HFFc6 (cell line): ENCODE results near the gene CTNNA3. TPM values are rescaled to one million over a fixed set of nuclear protein-coding genes. Genes with fewer than 3 reads are reported as not detected.

Source experiments
- DNase-seq: peaks from one replicate; pipeline ENCODE4 v3.0.0-alpha.2; 2018
- H3K27ac Mint-ChIP-seq: 2 replicates; pipeline ENCODE4 v1.8.0; 2020; ENCODE audit warnings: mild to moderate bottlenecking, mixed read lengths
- H3K27me3 Mint-ChIP-seq: 2 replicates; pipeline ENCODE4 v1.8.0; 2021; ENCODE audit warnings: mild to moderate bottlenecking, moderate library complexity, mixed read lengths; ENCODE audit not compliant: insufficient read depth
- H3K36me3 Mint-ChIP-seq: 2 replicates; pipeline ENCODE4 v1.8.0; 2021; ENCODE audit warnings: low read depth, mixed read lengths
- H3K4me1 Mint-ChIP-seq: 2 replicates; pipeline ENCODE4 v1.8.0; 2020; ENCODE audit warnings: low read depth, mixed read lengths
- H3K4me3 Mint-ChIP-seq: 2 replicates; pipeline ENCODE4 v1.8.0; 2020; ENCODE audit warnings: mild to moderate bottlenecking, moderate library complexity, mixed read lengths
- H3K9me3 Mint-ChIP-seq: 2 replicates; pipeline ENCODE4 v1.8.0; 2020; ENCODE audit warnings: mild to moderate bottlenecking, mixed read lengths
- CTCF ChIP-seq: fragments of 200-600 bp; sonication (generic); IDR thresholded peaks from 2 replicates; pipeline ENCODE4 v1.5.0; 2021; ENCODE audit warnings: antibody characterized with exemption, mild to moderate bottlenecking
- total RNA-seq, 6 experiments: library from RNA; stranded (reverse); fragmentation: NEBNext Ultra II Directional; extraction: Animal tissue kit (Norgen Biotek cat#: 25700); gene quantifications; 2 replicates in 1 of 6; 3 replicates in 5 of 6; pipeline ENCODE4 v1.2.3, GENCODE V29; 2021

Gene CTNNA3
- total RNA-seq, 6 experiments from 2014 or later, result not detected

GRCh38 chr10:67076144-67076543 lies 619.9 kb downstream of the CTNNA3 start:
- TF ChIP-seq CTCF, result no peak
- H3K36me3 Mint-ChIP-seq, result 0 out of 2 replicates have a peak, but pooled peaks cover 5% of the 10 kb centered on the region
- no peaks in the 10 kb centered on the region; the same call in 1 of the 2 replicates for H3K27me3 Mint-ChIP-seq
- peaks cover 38% of the 10 kb centered on the region for H3K9me3 Mint-ChIP-seq
- H3K4me1 Mint-ChIP-seq, result no peaks in the 10 kb centered on the region
- no peak overlapping the region for H3K27ac Mint-ChIP-seq
- no peak for DNase-seq
- no peak overlapping the region for H3K4me3 Mint-ChIP-seq

GRCh38 chr10:67075491-67075971 lies 620.5 kb downstream of the CTNNA3 start:
- H3K9me3 Mint-ChIP-seq, result peaks cover 44% of the 10 kb centered on the region
- no peaks in the 10 kb centered on the region for H3K4me1 Mint-ChIP-seq
- H3K36me3 Mint-ChIP-seq, result 0 out of 2 replicates have a peak, but pooled peaks cover 5% of the 10 kb centered on the region
- DNase-seq, result no peak
- TF ChIP-seq CTCF, result no peak
- H3K27me3 Mint-ChIP-seq, result no peaks in the 10 kb centered on the region; the same call in 1 of the 2 replicates
- H3K27ac Mint-ChIP-seq, result no peak overlapping the region
- H3K4me3 Mint-ChIP-seq, result no peak overlapping the region

GRCh38 chr10:67072654-67073053 lies 623.3 kb downstream of the CTNNA3 start:
- Mint-ChIP-seq H3K27me3 (no peaks in the 10 kb centered on the region; the same call in 1 of the 2 replicates), H3K9me3 (peaks cover 45% of the 10 kb centered on the region), H3K36me3 (0 out of 2 replicates have a peak, but pooled peaks cover 5% of the 10 kb centered on the region), H3K4me3 (no peak overlapping the region), H3K4me1 (no peaks in the 10 kb centered on the region), H3K27ac (no peak overlapping the region)
- no peak for DNase-seq
- no peak for TF ChIP-seq CTCF

GRCh38 chr10:67050415-67050814 lies 645.6 kb downstream of the CTNNA3 start:
- Mint-ChIP-seq H3K36me3 (no peaks in the 10 kb centered on the region), H3K27me3 (no peaks in the 10 kb centered on the region), H3K4me1 (no peaks in the 10 kb centered on the region), H3K9me3 (peaks cover 25% of the 10 kb centered on the region), H3K27ac (no peak overlapping the region), H3K4me3 (no peak overlapping the region)
- DNase-seq, result no peak
- no peak for TF ChIP-seq CTCF

GRCh38 chr10:67049988-67050387 lies 646.0 kb downstream of the CTNNA3 start:
- DNase-seq, result no peak
- H3K9me3 Mint-ChIP-seq, result peaks cover 22% of the 10 kb centered on the region
- no peaks in the 10 kb centered on the region for H3K27me3 Mint-ChIP-seq
- H3K4me1 Mint-ChIP-seq, result no peaks in the 10 kb centered on the region
- no peak overlapping the region for H3K4me3 Mint-ChIP-seq
- no peaks in the 10 kb centered on the region for H3K36me3 Mint-ChIP-seq
- H3K27ac Mint-ChIP-seq, result no peak overlapping the region
- no peak for TF ChIP-seq CTCF

GRCh38 chr10:67046507-67046906 lies 649.5 kb downstream of the CTNNA3 start:
- peaks cover 15% of the 10 kb centered on the region for H3K9me3 Mint-ChIP-seq
- H3K4me1 Mint-ChIP-seq, result no peaks in the 10 kb centered on the region
- no peaks in the 10 kb centered on the region for H3K27me3 Mint-ChIP-seq
- DNase-seq, result no peak
- H3K36me3 Mint-ChIP-seq, result no peaks in the 10 kb centered on the region
- H3K27ac Mint-ChIP-seq, result no peak overlapping the region
- TF ChIP-seq CTCF, result no peak
- H3K4me3 Mint-ChIP-seq, result no peak overlapping the region
